Endodermal cell (in vitro differentiated cells): ENCODE measurements around the gene DHRS13. TPM values are rescaled to one million over a fixed set of nuclear protein-coding genes. Genes with fewer than 3 reads are reported as not detected.

Experiments used
- DNase-seq: peaks from one replicate; pipeline ENCODE4 v3.0.0-alpha.2; 2017
- H3K27ac ChIP-seq: 2 replicates; pipeline ENCODE4 v1.5.1; 2013; ENCODE audit warnings: mild to moderate bottlenecking, low read depth, low read length, moderate library complexity
- H3K27me3 ChIP-seq: 2 replicates; pipeline ENCODE4 v1.6.1; 2013; ENCODE audit warnings: mild to moderate bottlenecking, low read length, moderate library complexity; ENCODE audit not compliant: insufficient read depth, control insufficient read depth, poor library complexity, severe bottlenecking
- H3K36me3 ChIP-seq: 2 replicates; pipeline ENCODE4 v1.7.0; 2013; ENCODE audit warnings: mild to moderate bottlenecking, low read length, moderate library complexity; ENCODE audit not compliant: control insufficient read depth, insufficient read depth
- H3K4me1 ChIP-seq: one replicate; pipeline ENCODE4 v1.7.0; 2013; ENCODE audit warnings: low read length; ENCODE audit not compliant: control insufficient read depth, insufficient read depth
- H3K4me3 ChIP-seq: 2 replicates; pipeline ENCODE4 v1.5.1; 2013; ENCODE audit warnings: mild to moderate bottlenecking, low read length, moderate library complexity
- H3K9ac ChIP-seq: 2 replicates; pipeline ENCODE4 v1.6.1; 2013; ENCODE audit warnings: mild to moderate bottlenecking, low read length, moderate library complexity; ENCODE audit not compliant: poor library complexity, severe bottlenecking; ENCODE audit errors: extremely low read depth
- H3K9me3 ChIP-seq: 2 replicates; pipeline ENCODE4 v1.6.1; 2013; ENCODE audit warnings: mild to moderate bottlenecking, low read length, moderate library complexity; ENCODE audit not compliant: control insufficient read depth
- H3K27ac Mint-ChIP-seq: 2 replicates; pipeline ENCODE4 v1.8.0; 2020; ENCODE audit warnings: mixed read lengths
- H3K27me3 Mint-ChIP-seq: 2 replicates; pipeline ENCODE4 v1.8.0; 2021; ENCODE audit warnings: mild to moderate bottlenecking, mixed read lengths; ENCODE audit not compliant: insufficient read depth
- H3K36me3 Mint-ChIP-seq: 2 replicates; pipeline ENCODE4 v1.8.0; 2020; ENCODE audit warnings: low read depth, mixed read lengths
- H3K4me1 Mint-ChIP-seq: 2 replicates; pipeline ENCODE4 v1.8.0; 2020; ENCODE audit warnings: mixed read lengths
- H3K4me3 Mint-ChIP-seq: 2 replicates; pipeline ENCODE4 v1.8.0; 2020; ENCODE audit warnings: mild to moderate bottlenecking, moderate library complexity, mixed read lengths
- H3K9me3 Mint-ChIP-seq: 2 replicates; pipeline ENCODE4 v1.8.0; 2020; ENCODE audit warnings: mild to moderate bottlenecking, mixed read lengths
- WGBS, 2 experiments: methylation state at CpG; one replicate each; pipeline versions ENCODE4 v1.1.5 to v1.1.7; 2013; ENCODE audit warnings: missing lambda C conversion rate in 2 of 2, mixed read lengths in 1 of 2; ENCODE audit not compliant: insufficient coverage in 1 of 2, insufficient read length in 1 of 2; 5-methylcytosine and 5-hydroxymethylcytosine counted together
- total RNA-seq, 2 donors: library from RNA; stranded (reverse); fragmentation: NEBNext Ultra II Directional in 1 of 2; extraction: Animal tissue kit (Norgen Biotek cat#: 25700) in 1 of 2; gene quantifications; 2 replicates in 1 of 2; 3 replicates in 1 of 2; pipeline ENCODE4 v1.2.1, GENCODE V29; 2021
- TF ChIP-seq, protein P1 (sequence below): fragments of 200-600 bp; sonication (generic); conservative IDR thresholded peaks from 2 replicates; pipeline ENCODE4 v1.5.0; 2021; ENCODE audit warnings: antibody characterized with exemption, mild to moderate bottlenecking

Gene DHRS13
- total RNA-seq, 2 donors from 2014 or later, result 19.1 to 24.8 TPM

DNA sequence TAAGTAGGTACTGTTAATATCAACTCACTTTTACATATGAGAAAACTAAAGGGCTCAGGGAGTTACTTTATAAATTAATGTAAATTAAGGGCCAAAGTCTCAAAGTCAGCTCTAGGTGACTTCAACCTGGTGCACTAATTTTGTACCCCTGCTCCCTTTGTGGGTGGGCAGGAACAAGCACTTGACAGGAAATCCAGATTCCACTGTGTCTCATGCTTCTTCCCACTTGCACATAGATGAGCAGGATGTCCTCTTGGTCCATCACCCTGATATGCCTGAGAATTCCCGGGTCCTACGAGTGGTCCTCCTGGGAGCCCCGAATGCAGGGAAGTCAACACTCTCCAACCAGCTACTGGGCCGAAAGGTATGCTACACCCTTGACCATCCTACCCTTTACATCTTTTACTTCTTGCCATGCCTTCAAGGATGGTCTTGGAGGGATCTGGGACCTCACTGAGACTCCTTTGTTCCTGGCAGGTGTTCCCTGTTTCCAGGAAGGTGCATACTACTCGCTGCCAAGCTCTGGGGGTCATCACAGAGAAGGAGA is 46.8 kb downstream of the DHRS13 start:
- no peaks in the 10 kb centered on the region for H3K27me3 ChIP-seq
- 94 to 95% methylated on average over 3 to 5 of the region's 5 CpGs for WGBS, 2 experiments
- H3K36me3 ChIP-seq, result peaks cover 31% of the 10 kb centered on the region
- no peak for DNase-seq
- no peaks in the 10 kb centered on the region for H3K4me1 ChIP-seq
- no peak overlapping the region for H3K27ac ChIP-seq
- Mint-ChIP-seq H3K4me3 (peak overlapping the region; percentile 87), H3K9me3 (no peaks in the 10 kb centered on the region), H3K4me1 (peaks cover 4% of the 10 kb centered on the region), H3K36me3 (peaks cover 32% of the 10 kb centered on the region), H3K27ac (no peak overlapping the region), H3K27me3 (no peaks in the 10 kb centered on the region)
- H3K9me3 ChIP-seq, result no peaks in the 10 kb centered on the region
- H3K9ac ChIP-seq, result no peak overlapping the region
- peak overlapping the region; percentile 88 for H3K4me3 ChIP-seq
- TF ChIP-seq, protein P1, sequence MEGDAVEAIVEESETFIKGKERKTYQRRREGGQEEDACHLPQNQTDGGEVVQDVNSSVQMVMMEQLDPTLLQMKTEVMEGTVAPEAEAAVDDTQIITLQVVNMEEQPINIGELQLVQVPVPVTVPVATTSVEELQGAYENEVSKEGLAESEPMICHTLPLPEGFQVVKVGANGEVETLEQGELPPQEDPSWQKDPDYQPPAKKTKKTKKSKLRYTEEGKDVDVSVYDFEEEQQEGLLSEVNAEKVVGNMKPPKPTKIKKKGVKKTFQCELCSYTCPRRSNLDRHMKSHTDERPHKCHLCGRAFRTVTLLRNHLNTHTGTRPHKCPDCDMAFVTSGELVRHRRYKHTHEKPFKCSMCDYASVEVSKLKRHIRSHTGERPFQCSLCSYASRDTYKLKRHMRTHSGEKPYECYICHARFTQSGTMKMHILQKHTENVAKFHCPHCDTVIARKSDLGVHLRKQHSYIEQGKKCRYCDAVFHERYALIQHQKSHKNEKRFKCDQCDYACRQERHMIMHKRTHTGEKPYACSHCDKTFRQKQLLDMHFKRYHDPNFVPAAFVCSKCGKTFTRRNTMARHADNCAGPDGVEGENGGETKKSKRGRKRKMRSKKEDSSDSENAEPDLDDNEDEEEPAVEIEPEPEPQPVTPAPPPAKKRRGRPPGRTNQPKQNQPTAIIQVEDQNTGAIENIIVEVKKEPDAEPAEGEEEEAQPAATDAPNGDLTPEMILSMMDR, result no peak

DNA sequence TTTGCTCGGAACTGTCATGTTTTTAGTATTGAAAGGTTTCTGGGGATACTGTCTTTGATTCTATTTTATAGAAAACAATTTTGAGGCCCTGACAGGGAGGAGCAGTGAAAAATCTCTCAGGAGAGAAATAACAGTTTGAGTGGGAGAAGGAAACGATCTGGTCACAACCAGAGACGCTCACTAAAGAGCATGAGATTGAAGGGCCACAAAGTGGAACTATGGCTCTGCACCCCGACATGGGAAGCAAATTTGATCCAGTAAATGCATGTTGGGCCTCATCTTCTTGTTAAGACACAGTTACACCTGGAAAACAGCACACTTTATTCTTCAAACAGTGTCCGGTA is 47.6 kb downstream of the DHRS13 start:
- Histone ChIP-seq H3K9me3 (no peaks in the 10 kb centered on the region), H3K27me3 (no peaks in the 10 kb centered on the region), H3K4me1 (no peaks in the 10 kb centered on the region), H3K4me3 (peak overlapping the region; percentile 88), H3K36me3 (peaks cover 26% of the 10 kb centered on the region), H3K27ac (no peak overlapping the region), H3K9ac (peak overlapping the region; percentile 44)
- Mint-ChIP-seq H3K4me3 (peak overlapping the region; percentile 87), H3K4me1 (peaks cover 4% of the 10 kb centered on the region), H3K27ac (peak overlapping the region; percentile 89), H3K9me3 (no peaks in the 10 kb centered on the region), H3K27me3 (no peaks in the 10 kb centered on the region), H3K36me3 (peaks cover 27% of the 10 kb centered on the region)
- TF ChIP-seq, protein P1, result no peak
- WGBS, 2 experiments, result 12 to 32% methylated on average over 4 to 5 of the region's 5 CpGs
- DNase-seq, result no peak

DNA sequence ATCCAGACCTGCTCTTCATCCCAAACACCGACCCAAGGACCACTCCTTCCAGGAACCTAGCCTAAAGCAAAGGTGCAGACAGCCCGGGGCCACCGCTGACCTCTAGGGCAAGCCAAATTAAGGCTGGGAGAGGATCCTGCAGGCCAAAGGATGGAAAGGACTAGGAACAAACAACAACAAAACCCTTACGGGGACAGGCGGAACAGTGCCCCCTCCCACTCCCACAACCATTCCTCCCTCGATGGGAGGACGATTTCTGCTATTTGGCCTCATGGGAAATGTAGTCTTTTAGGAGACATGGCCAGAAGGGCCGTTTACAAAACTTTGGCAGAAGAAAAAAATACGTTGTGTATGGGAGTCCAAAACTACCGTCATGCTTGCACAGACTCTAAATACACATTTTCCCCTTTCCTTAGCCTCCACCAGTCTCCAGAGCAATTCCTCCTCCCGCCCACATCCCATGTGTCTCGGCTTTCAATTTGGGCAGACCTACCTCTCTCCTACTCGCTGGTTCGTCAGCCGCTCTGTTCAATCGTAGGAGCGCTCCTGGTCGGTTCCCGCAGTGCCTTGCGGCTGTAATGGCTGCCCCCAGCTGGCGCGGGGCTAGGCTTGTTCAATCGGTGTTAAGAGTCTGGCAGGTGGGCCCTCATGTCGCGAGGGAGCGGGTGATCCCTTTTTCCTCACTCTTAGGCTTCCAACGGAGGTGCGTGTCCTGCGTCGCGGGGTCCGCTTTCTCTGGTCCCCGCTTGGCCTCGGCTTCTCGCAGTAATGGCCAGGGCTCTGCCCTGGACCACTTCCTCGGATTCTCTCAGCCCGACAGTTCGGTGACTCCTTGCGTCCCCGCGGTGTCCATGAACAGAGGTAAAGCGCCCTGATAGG is 48.2 kb downstream of the DHRS13 start, which contains the start of gene ERAL1:
Gene ERAL1, plus strand, starts transcription at position 560 of the 879 bp plus-strand sequence. Its CDS starts 19 bp downstream, at position 579.
- H3K9ac ChIP-seq, result peak within 1 kb of the TSS; percentile 44
- peaks cover 24% of the 10 kb centered on the region for H3K36me3 ChIP-seq
- H3K27me3 ChIP-seq, result no peaks in the 10 kb centered on the region
- DNase-seq, result peak; percentile 97
- no peaks in the 10 kb centered on the region for H3K9me3 ChIP-seq
- Mint-ChIP-seq H3K27me3 (no peaks in the 10 kb centered on the region), H3K36me3 (peaks cover 23% of the 10 kb centered on the region), H3K9me3 (no peaks in the 10 kb centered on the region), H3K4me1 (peaks cover 4% of the 10 kb centered on the region), H3K27ac (peak within 1 kb of the TSS; percentile 89), H3K4me3 (peak within 1 kb of the TSS; percentile 87)
- H3K4me1 ChIP-seq, result no peaks in the 10 kb centered on the region
- TF ChIP-seq, protein P1, result peak; percentile 12
- no peak within 1 kb of the TSS for H3K27ac ChIP-seq
- H3K4me3 ChIP-seq, result peak within 1 kb of the TSS; percentile 88
- whole genome bisulfite sequencing, 2 experiments, result 1% methylated on average over 22 to 41 of the region's 42 CpGs
